Trophoblast cell (in vitro differentiated cells and primary cell): ENCODE results near the gene TTLL5.
"Not testable (repeated sequence)": the region's sequence is repeated elsewhere in the genome, so short reads cannot be mapped to it uniquely, and the experiment has no call there.

Experiments
- DNase-seq, 2 donors: peaks; one replicate each; pipeline ENCODE4 v3.0.0-alpha.2; 2016
- H2AFZ ChIP-seq: 2 replicates; pipeline ENCODE4 v1.6.1; 2013; ENCODE audit warnings: low read length, moderate library complexity, mild to moderate bottlenecking; ENCODE audit not compliant: insufficient read depth, poor library complexity
- H2AK5ac ChIP-seq: 2 replicates; pipeline ENCODE4 v1.6.1; 2013; ENCODE audit warnings: mild to moderate bottlenecking, low read length
- H2BK120ac ChIP-seq: 2 replicates; pipeline ENCODE4 v1.6.1; 2013; ENCODE audit warnings: low read length, mild to moderate bottlenecking, moderate library complexity; ENCODE audit not compliant: insufficient read depth, poor library complexity
- H2BK12ac ChIP-seq: 2 replicates; pipeline ENCODE4 v1.6.1; 2013; ENCODE audit warnings: mild to moderate bottlenecking, low read length, moderate library complexity
- H2BK5ac ChIP-seq: 2 replicates; pipeline ENCODE4 v1.6.1; 2013; ENCODE audit warnings: low read length, low read depth, moderate library complexity, mild to moderate bottlenecking; ENCODE audit not compliant: poor library complexity
- H3K14ac ChIP-seq: 2 replicates; pipeline ENCODE4 v1.6.1; 2013; ENCODE audit warnings: mild to moderate bottlenecking, low read length
- H3K18ac ChIP-seq: 2 replicates; pipeline ENCODE4 v1.6.1; 2013; ENCODE audit warnings: mild to moderate bottlenecking, low read length
- H3K23ac ChIP-seq: 2 replicates; pipeline ENCODE4 v1.6.1; 2013; ENCODE audit warnings: low read length
- H3K27ac ChIP-seq: 2 replicates; pipeline ENCODE4 v1.5.1; 2013; ENCODE audit warnings: low read depth, mild to moderate bottlenecking, inconsistent platforms, low read length, moderate library complexity
- H3K27me3 ChIP-seq: 2 replicates; pipeline ENCODE4 v1.6.1; 2013; ENCODE audit warnings: inconsistent platforms, mild to moderate bottlenecking, low read length, moderate library complexity; ENCODE audit not compliant: insufficient read depth
- H3K36me3 ChIP-seq, 2 experiments: 1 replicate in 1 of 2; 2 replicates in 1 of 2; pipeline ENCODE4 v1.6.1; 2013; ENCODE audit warnings: low read length in 2 of 2, mild to moderate bottlenecking in 2 of 2, moderate library complexity in 1 of 2; ENCODE audit not compliant: insufficient read depth in 2 of 2, control insufficient read depth in 1 of 2
- H3K4ac ChIP-seq: 2 replicates; pipeline ENCODE4 v1.6.1; 2013; ENCODE audit warnings: low read depth, mild to moderate bottlenecking, low read length, moderate library complexity
- H3K4me1 ChIP-seq, 2 experiments: 1 replicate in 1 of 2; 2 replicates in 1 of 2; pipeline ENCODE4 v1.6.1; 2013; ENCODE audit warnings: low read length in 2 of 2, mild to moderate bottlenecking in 2 of 2, moderate library complexity in 1 of 2; ENCODE audit not compliant: insufficient read depth in 2 of 2, control insufficient read depth in 1 of 2
- H3K4me2 ChIP-seq: 2 replicates; pipeline ENCODE4 v1.6.1; 2013; ENCODE audit warnings: inconsistent platforms, mild to moderate bottlenecking, low read length, moderate library complexity
- H3K4me3 ChIP-seq: 2 replicates; pipeline ENCODE4 v1.5.1; 2013; ENCODE audit warnings: mild to moderate bottlenecking, low read depth, low read length, inconsistent platforms
- H3K79me1 ChIP-seq: one replicate; pipeline ENCODE4 v1.6.1; 2013; ENCODE audit warnings: low read length
- H3K79me2 ChIP-seq: 2 replicates; pipeline ENCODE4 v1.6.1; 2013; ENCODE audit warnings: low read length, mild to moderate bottlenecking; ENCODE audit not compliant: control insufficient read depth, insufficient read depth, poor library complexity
- H3K9ac ChIP-seq: 2 replicates; pipeline ENCODE4 v1.6.1; 2013; ENCODE audit warnings: mild to moderate bottlenecking, low read length
- H3K9me3 ChIP-seq: 2 replicates; pipeline ENCODE4 v1.6.1; 2013; ENCODE audit warnings: low read depth, mild to moderate bottlenecking, control low read depth, inconsistent platforms, low read length; ENCODE audit not compliant: insufficient read depth
- H4K12ac ChIP-seq: 2 replicates; pipeline ENCODE4 v1.6.1; 2013; ENCODE audit warnings: low read depth, mild to moderate bottlenecking, low read length, moderate library complexity
- H4K8ac ChIP-seq: 2 replicates; pipeline ENCODE4 v1.6.1; 2013; ENCODE audit warnings: low read depth, mild to moderate bottlenecking, low read length, moderate library complexity
- H4K91ac ChIP-seq: one replicate; pipeline ENCODE4 v1.6.1; 2013; ENCODE audit warnings: low read depth, mild to moderate bottlenecking, low read length, moderate library complexity
- WGBS: extraction: QIAGEN DNeasy Blood & Tissue Kit; methylation state at CpG from one replicate; pipeline ENCODE4 v1.1.7; 2013; ENCODE audit warnings: missing lambda C conversion rate; ENCODE audit not compliant: insufficient read length, insufficient coverage; ENCODE audit errors: extremely low coverage; 5-methylcytosine and 5-hydroxymethylcytosine counted together

The TTLL5 gene

DNA sequence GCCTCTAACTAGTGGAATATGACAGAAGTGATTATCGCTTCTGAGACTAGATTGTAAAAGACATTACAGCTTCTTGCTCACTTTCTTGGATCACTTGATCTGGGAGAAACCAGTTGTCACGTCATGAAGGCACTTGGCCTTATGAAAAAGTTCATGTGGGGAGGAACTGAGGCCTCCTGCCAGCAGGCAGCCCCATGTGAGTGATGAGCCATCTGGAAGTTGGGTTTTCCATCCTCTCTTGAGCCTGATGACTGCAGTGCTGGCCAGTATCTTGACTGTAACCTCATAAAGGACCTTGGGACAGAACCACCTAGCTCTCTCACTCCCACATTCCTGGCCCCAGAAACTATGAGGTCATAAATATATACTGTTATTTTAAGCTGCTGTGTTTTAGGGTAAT is 28.0 kb downstream of the TTLL5 start:
- Histone ChIP-seq H2AFZ (no peak overlapping the region), H3K4me1 (no peaks in the 10 kb centered on the region), H3K23ac (no peak overlapping the region), H3K9ac (no peak overlapping the region), H3K14ac (no peak overlapping the region), H3K27ac (no peak overlapping the region), H3K79me2 (no peaks in the 10 kb centered on the region), H2BK12ac (no peak overlapping the region), H3K4me2 (no peak overlapping the region), H3K79me1 (no peaks in the 10 kb centered on the region), H3K9me3 (no peaks in the 10 kb centered on the region), H3K36me3 (peaks cover 12 to 22% of the 10 kb centered on the region in 2 experiments), H3K27me3 (no peaks in the 10 kb centered on the region), H4K8ac (no peak overlapping the region), H4K12ac (no peak overlapping the region), H2BK120ac (no peak overlapping the region), H3K18ac (no peak overlapping the region), H3K4me3 (no peak overlapping the region), H4K91ac (no peak overlapping the region), H2BK5ac (no peak overlapping the region), H3K4ac (no peak overlapping the region), H2AK5ac (no peak overlapping the region)
- no CpG with 5 or more reads among the region's 2 CpGs for WGBS
- DNase-seq: no peak

DNA sequence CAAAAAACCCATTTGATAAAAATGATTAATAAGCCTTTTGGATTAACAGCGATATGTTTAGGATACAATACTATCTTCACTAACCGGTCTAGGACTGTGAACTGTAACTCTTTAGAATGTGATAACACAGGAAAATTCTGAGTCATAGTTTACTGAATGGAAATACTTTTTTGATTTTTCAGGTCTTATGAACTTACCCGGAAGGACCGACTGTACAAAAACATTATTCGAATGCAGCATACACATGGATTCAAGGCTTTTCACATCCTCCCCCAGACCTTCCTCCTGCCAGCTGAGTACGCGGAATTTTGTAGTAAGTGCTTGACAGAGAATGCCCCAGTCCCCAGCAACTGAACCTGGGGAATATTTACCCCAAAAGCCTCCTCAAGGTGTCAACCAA is 29.0 kb downstream of the TTLL5 start:
- Histone ChIP-seq H3K79me2 (no peaks in the 10 kb centered on the region), H3K18ac (no peak overlapping the region), H2BK5ac (no peak overlapping the region), H3K9ac (peak overlapping the region; percentile 33), H3K4me2 (no peak overlapping the region), H3K23ac (no peak overlapping the region), H3K4me3 (no peak overlapping the region), H4K91ac (no peak overlapping the region), H2AFZ (no peak overlapping the region), H3K27ac (no peak overlapping the region), H4K12ac (no peak overlapping the region), H3K4ac (no peak overlapping the region), H3K27me3 (no peaks in the 10 kb centered on the region), H3K4me1 (no peaks in the 10 kb centered on the region), H2AK5ac (no peak overlapping the region), H3K36me3 (peaks cover 15 to 25% of the 10 kb centered on the region in 2 experiments), H2BK12ac (no peak overlapping the region), H2BK120ac (no peak overlapping the region), H3K9me3 (peaks cover 1% of the 10 kb centered on the region), H3K14ac (no peak overlapping the region), H4K8ac (no peak overlapping the region), H3K79me1 (no peaks in the 10 kb centered on the region)
- WGBS: no CpG with 5 or more reads among the region's 7 CpGs
- DNase-seq: peak in 1 of 2 donors; percentile 17

DNA sequence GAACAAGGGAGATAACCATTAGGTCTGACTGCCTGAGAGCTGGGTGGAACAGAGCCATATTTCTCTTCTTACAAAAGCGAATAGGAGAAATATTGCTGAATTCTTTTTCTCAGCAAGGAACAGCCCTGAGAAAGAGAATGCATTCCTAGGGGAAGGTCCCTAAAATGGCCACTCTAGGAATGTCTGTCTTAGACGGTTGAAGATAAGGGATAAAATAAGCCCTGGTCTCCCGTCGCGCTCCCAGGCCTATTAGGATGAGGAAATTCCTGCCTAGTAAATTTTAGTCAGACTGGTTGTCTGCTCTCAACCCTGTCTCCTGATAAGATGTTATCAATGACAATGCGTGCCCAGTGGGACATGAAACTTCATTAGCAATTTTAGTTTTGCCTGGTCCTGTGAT is 34.0 kb downstream of the TTLL5 start:
- H3K36me3 ChIP-seq: peaks cover 23 to 28% of the 10 kb centered on the region in 2 experiments
- not testable (repeated sequence) for H3K4me1 ChIP-seq, H3K4me3 ChIP-seq, H2BK120ac ChIP-seq, H3K23ac ChIP-seq, H3K18ac ChIP-seq, H4K8ac ChIP-seq, H3K27ac ChIP-seq, DNase-seq, H3K4me2 ChIP-seq, H3K9ac ChIP-seq, H3K4ac ChIP-seq, H2AK5ac ChIP-seq, H3K27me3 ChIP-seq, H2BK5ac ChIP-seq, H3K9me3 ChIP-seq, H4K91ac ChIP-seq, H3K14ac ChIP-seq, H2AFZ ChIP-seq, H3K79me1 ChIP-seq, H3K79me2 ChIP-seq, H2BK12ac ChIP-seq, H4K12ac ChIP-seq
- no CpG with 5 or more reads among the region's 6 CpGs for WGBS

DNA sequence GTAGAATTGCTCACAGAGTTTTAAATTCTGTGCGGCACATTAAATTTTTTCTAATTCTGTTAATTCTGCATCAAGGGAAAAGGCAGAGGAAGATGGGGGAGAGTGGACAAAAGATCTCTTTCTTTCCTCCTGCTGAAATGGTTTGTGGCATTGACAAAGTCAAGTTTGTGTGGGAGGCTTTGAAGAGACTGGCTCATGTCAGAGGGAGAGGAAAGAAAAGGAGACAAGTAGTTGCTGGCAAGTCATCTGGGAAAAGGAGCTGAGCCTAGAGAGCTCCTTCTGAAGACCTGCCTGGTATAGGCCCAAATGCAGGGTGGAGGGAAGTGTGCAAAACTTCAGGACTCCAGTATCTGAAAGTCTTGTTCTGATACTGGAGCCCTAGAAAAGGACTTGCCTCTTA is 36.3 kb downstream of the TTLL5 start:
- H4K12ac ChIP-seq: peak overlapping the region; percentile 38
- H3K23ac ChIP-seq: no peak overlapping the region
- no peak overlapping the region for H3K9ac ChIP-seq
- no peak overlapping the region for H3K4me2 ChIP-seq
- no peak overlapping the region for H4K8ac ChIP-seq
- H3K18ac ChIP-seq: no peak overlapping the region
- no peaks in the 10 kb centered on the region for H3K79me1 ChIP-seq
- H2AK5ac ChIP-seq: no peak overlapping the region
- H3K14ac ChIP-seq: no peak overlapping the region
- H3K4ac ChIP-seq: no peak overlapping the region
- no peak overlapping the region for H2AFZ ChIP-seq
- no peaks in the 10 kb centered on the region for H3K27me3 ChIP-seq
- H3K9me3 ChIP-seq: peaks cover 1% of the 10 kb centered on the region
- no CpG with 5 or more reads among the region's 1 CpG for WGBS
- H3K36me3 ChIP-seq: peaks cover 19 to 21% of the 10 kb centered on the region in 2 experiments
- no peak overlapping the region for H2BK12ac ChIP-seq
- no peak overlapping the region for H3K4me3 ChIP-seq
- H2BK5ac ChIP-seq: no peak overlapping the region
- no peaks in the 10 kb centered on the region for H3K4me1 ChIP-seq
- no peak for DNase-seq
- no peak overlapping the region for H2BK120ac ChIP-seq
- H3K79me2 ChIP-seq: no peaks in the 10 kb centered on the region
- no peak overlapping the region for H4K91ac ChIP-seq
- no peak overlapping the region for H3K27ac ChIP-seq
